Right lobe of liver (tissue), 4 donors: Measurements from ENCODE around the gene LTA.

Source experiments
- POLR2A ChIP-seq: fragments of 450-650 bp; IDR thresholded peaks from one replicate; pipeline ENCODE4 v1.6.1; 2017; ENCODE audit warnings: antibody characterized with exemption, mild to moderate bottlenecking
- TF ChIP-seq, protein P1 (sequence below), 4 donors: fragments of 200-600 bp in 3 of 4; fragments of 450-650 bp in 1 of 4; IDR thresholded peaks; one replicate each; pipeline versions ENCODE4 v1.5.1 to v1.8.0; 2016 to 2022; ENCODE audit warnings: antibody characterized with exemption in 4 of 4, mild to moderate bottlenecking in 2 of 4
- donor health status: DM: no; HTN: no; CAD: no.
- donor health status: DM: no; HTN: no; CAD: no.
- donor health status: DM: no; HTN: yes; CAD: no.

DNA sequence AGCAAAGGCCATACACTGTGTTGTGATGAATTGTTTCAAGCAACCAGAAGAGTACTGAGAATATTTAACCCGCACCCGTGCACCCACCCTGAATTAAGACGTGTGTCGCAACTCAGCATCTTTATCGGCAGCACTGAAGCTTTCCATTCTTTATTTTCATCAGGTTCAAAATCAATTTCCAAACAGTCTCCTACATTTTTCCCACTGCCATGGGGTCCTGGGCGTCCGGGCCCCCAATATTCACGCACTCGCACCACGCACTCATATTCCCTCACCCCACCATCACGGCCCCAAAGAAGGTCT lies 8.3 kb downstream of the LTA start:
- TF ChIP-seq, protein P1, sequence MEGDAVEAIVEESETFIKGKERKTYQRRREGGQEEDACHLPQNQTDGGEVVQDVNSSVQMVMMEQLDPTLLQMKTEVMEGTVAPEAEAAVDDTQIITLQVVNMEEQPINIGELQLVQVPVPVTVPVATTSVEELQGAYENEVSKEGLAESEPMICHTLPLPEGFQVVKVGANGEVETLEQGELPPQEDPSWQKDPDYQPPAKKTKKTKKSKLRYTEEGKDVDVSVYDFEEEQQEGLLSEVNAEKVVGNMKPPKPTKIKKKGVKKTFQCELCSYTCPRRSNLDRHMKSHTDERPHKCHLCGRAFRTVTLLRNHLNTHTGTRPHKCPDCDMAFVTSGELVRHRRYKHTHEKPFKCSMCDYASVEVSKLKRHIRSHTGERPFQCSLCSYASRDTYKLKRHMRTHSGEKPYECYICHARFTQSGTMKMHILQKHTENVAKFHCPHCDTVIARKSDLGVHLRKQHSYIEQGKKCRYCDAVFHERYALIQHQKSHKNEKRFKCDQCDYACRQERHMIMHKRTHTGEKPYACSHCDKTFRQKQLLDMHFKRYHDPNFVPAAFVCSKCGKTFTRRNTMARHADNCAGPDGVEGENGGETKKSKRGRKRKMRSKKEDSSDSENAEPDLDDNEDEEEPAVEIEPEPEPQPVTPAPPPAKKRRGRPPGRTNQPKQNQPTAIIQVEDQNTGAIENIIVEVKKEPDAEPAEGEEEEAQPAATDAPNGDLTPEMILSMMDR (IDR thresholded peaks at IDR 0.05) = no peak
- TF ChIP-seq POLR2A = no peak
